H1 (cell line): ENCODE results near the gene ADARB2.

Experiments used
- CBX8 ChIP-seq: fragments of 300-800, 300-1000 bp; sonication (generic); IDR thresholded peaks from 2 replicates; pipeline ENCODE4 v1.7.1; 2016; ENCODE audit warnings: low read depth, low read length, borderline replicate concordance
- CHD1 ChIP-seq: IDR thresholded peaks from 2 replicates; pipeline ENCODE4 v1.6.1; 2012; ENCODE audit warnings: low read depth, low read length, improper control_type of control experiment
- CTCF ChIP-seq, 3 experiments: IDR thresholded peaks; 1 replicate in 2 of 3; 2 replicates in 1 of 3; pipeline versions ENCODE4 v1.5.1 to v1.6.1; 2011; ENCODE audit warnings: low read length in 3 of 3, mild to moderate bottlenecking in 3 of 3, inconsistent platforms in 2 of 3, low read depth in 1 of 3, moderate library complexity in 1 of 3; ENCODE audit not compliant: insufficient read depth in 1 of 3; ENCODE audit errors: control extremely low read depth in 1 of 3
- EZH2 ChIP-seq: fragments of 200-600 bp; sonication (generic); IDR thresholded peaks from 2 replicates; pipeline ENCODE4 v1.7.1; 2012; ENCODE audit warnings: low read depth, mild to moderate bottlenecking, moderate library complexity, low read length, inconsistent platforms; ENCODE audit not compliant: severe bottlenecking
- GTF2F1 ChIP-seq: IDR thresholded peaks from 2 replicates; pipeline ENCODE4 v1.6.1; 2012; ENCODE audit warnings: low read depth, low read length, improper control_type of control experiment, borderline replicate concordance
- JUN ChIP-seq: IDR thresholded peaks from 2 replicates; pipeline ENCODE4 v1.6.1; 2011; ENCODE audit warnings: low read depth, mild to moderate bottlenecking, improper control_type of control experiment, low read length
- JUND ChIP-seq: IDR thresholded peaks from 2 replicates; pipeline ENCODE4 v1.6.1; 2011; ENCODE audit warnings: mild to moderate bottlenecking, improper control_type of control experiment, low read length
- MAX ChIP-seq: IDR thresholded peaks from 2 replicates; pipeline ENCODE4 v1.6.1; 2012; ENCODE audit warnings: inconsistent platforms
- POLR2A ChIP-seq, 2 experiments: IDR thresholded peaks; 1 replicate in 1 of 2; 2 replicates in 1 of 2; pipeline ENCODE4 v1.6.1; 2011; ENCODE audit warnings: low read depth in 2 of 2, low read length in 2 of 2, mild to moderate bottlenecking in 2 of 2; ENCODE audit errors: control extremely low read depth in 1 of 2
- RAD21 ChIP-seq, 2 experiments: IDR thresholded peaks in 1 of 2; conservative IDR thresholded peaks in 1 of 2; 2 replicates each; pipeline ENCODE4 v1.6.1; 2011; ENCODE audit warnings: low read depth in 2 of 2, low read length in 2 of 2, improper control_type of control experiment in 1 of 2, inconsistent platforms in 1 of 2, mild to moderate bottlenecking in 1 of 2, moderate library complexity in 1 of 2
- SP1 ChIP-seq: IDR thresholded peaks from 2 replicates; pipeline ENCODE4 v1.6.1; 2011; ENCODE audit warnings: low read depth, low read length
- TEAD4 ChIP-seq: IDR thresholded peaks from 2 replicates; pipeline ENCODE4 v1.6.1; 2012; ENCODE audit warnings: low read depth, low read length, inconsistent platforms, mixed read lengths

GRCh38 chr10:1138529-1138928 is 598.8 kb downstream of the ADARB2 start:
- no peak for TF ChIP-seq RAD21 (IDR thresholded peaks at IDR 0.05 in 1 of 2, conservative IDR thresholded peaks at IDR 0.05 in 1 of 2; ENCODE audit: low read depth in 2 of 2, low read length in 2 of 2)
- no peak for TF ChIP-seq CTCF (IDR thresholded peaks at IDR 0.05; ENCODE audit: control extremely low read depth in 1 of 3, insufficient read depth in 1 of 3, low read depth in 1 of 3, low read length in 3 of 3)
- TF ChIP-seq CBX8, result no peak
- TF ChIP-seq TEAD4, result no peak
- no peak for TF ChIP-seq POLR2A (IDR thresholded peaks at IDR 0.05; ENCODE audit: control extremely low read depth in 1 of 2, low read depth in 2 of 2, low read length in 2 of 2)
- no peak for TF ChIP-seq GTF2F1
- TF ChIP-seq CHD1, result no peak
- no peak for TF ChIP-seq MAX
- no peak for TF ChIP-seq JUN
- TF ChIP-seq EZH2, result no peak
- TF ChIP-seq JUND, result no peak
- TF ChIP-seq SP1, result no peak
